ENCODE data around the gene MYO7B. TPM values are rescaled to one million over a fixed set of nuclear protein-coding genes. Genes with fewer than 3 reads are reported as not detected.

MYO7B gene
- total RNA-seq, 2 experiments from 2014 or later, result 3.3 TPM; not detected in 1

DNA sequence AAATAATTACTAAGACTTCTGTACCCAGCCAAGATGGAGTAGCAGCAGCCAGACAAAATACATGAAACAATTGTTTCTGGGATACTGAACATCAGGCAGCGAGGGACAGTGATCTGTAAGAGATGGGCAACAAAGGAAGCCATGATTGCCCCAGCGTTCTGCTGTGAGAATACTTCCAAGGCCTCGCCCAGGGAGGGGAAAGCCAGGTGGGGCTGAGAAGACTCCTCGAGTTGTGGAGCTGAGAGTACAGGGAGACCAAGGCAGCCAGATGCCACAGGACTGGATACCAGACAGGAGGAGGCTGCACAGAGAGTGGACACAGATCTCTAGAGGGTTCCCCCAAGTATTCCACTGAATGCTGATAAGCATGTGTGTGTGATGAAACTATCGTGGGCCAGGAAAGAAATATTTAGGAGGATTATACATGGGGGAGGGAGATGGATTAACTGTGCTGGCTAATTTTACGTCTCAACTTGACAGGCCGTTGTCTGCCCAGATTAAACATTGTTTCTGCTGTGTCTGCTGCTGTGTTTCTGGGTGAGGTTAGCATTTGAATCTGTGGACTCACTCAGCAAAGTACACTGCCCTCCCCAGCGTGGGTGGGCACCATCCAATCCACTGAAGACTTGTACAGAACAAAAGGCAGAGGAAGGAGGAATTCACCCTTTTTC, 150.1 kb downstream of the MYO7B start:
- H4K20me1 ChIP-seq (ENCODE audit: insufficient read depth, low read length), result no peaks in the 10 kb centered on the region
- TF ChIP-seq EZH2phosphoT487 (IDR thresholded peaks at IDR 0.05; ENCODE audit: borderline replicate concordance, low read depth, low read length), result no peak
- H3K36me3 ChIP-seq (ENCODE audit: insufficient read depth, low read length), result no peaks in the 10 kb centered on the region
- peaks cover 24% of the 10 kb centered on the region for H3K9me3 ChIP-seq (ENCODE audit: low read length)
- H3K9me2 ChIP-seq (ENCODE audit: insufficient read depth, low read length), result no peaks in the 10 kb centered on the region
- no peaks in the 10 kb centered on the region for H3K79me2 ChIP-seq (ENCODE audit: insufficient read depth, low read depth, low read length)
- no peak for DNase-seq (ENCODE audit: low spot score)
- no TSS peak for BruUV-seq (replicated peaks)
- no peak overlapping the region for H2AFZ ChIP-seq (ENCODE audit: low read length)
- H3K4me1 ChIP-seq (ENCODE audit: insufficient read depth, low read length, poor library complexity, severe bottlenecking), result no peaks in the 10 kb centered on the region
- POLR2A ChIA-PET, result no interaction called here
- no peak overlapping the region for H3K27ac ChIP-seq (ENCODE audit: low read depth, low read length, poor library complexity, severe bottlenecking)
- no peak overlapping the region for H3K4me3 ChIP-seq (ENCODE audit: low read depth, low read length, poor library complexity, severe bottlenecking)
- intact Hi-C loops (cut with micrococcal nuclease; ENCODE audit: unreplicated experiment), result no loop called here
- H3K4me2 ChIP-seq (ENCODE audit: low read length), result no peak overlapping the region
- CTCF ChIA-PET (ENCODE audit: unreplicated experiment), result no interaction called here

Other genes starting within 250 kb of the MYO7B start
- gene ERCC3, start 241.5 kb upstream of the MYO7B start, total RNA-seq (2014; rRNA removed; shearing (Covaris generic)), result 35.1 and 41.9 TPM in 2 replicates
- 58.3 and 58.4 TPM in 2 replicates for gene ERCC3, start 241.5 kb upstream of the MYO7B start, total RNA-seq (2022)
- 33.2 and 47.5 TPM in 2 replicates for gene MAP3K2, start 147.7 kb upstream of the MYO7B start, total RNA-seq (2014; rRNA removed; shearing (Covaris generic))
- gene MAP3K2, start 147.7 kb upstream of the MYO7B start, total RNA-seq (2022), result 52.5 and 55.9 TPM in 2 replicates
- 0.41 TPM in 1 of 2 replicates, not detected in the other for gene PROC, start 117.3 kb upstream of the MYO7B start, total RNA-seq (2014; rRNA removed; shearing (Covaris generic))
- gene PROC, start 117.3 kb upstream of the MYO7B start, total RNA-seq (2022), result 0.59 TPM in 1 of 2 replicates, not detected in the other
- 49.2 and 70.4 TPM in 2 replicates for gene IWS1, start 9.2 kb upstream of the MYO7B start, total RNA-seq (2014; rRNA removed; shearing (Covaris generic))
- 56.5 and 56.9 TPM in 2 replicates for gene IWS1, start 9.2 kb upstream of the MYO7B start, total RNA-seq (2022)
- 0.22 TPM in 1 of 2 replicates, not detected in the other for gene GPR17, start 110.5 kb downstream of the MYO7B start, total RNA-seq (2014; rRNA removed; shearing (Covaris generic))
- not detected in 2 replicates for gene GPR17, start 110.5 kb downstream of the MYO7B start, total RNA-seq (2022)
- 0.44 and 1.6 TPM in 2 replicates for gene LIMS2, start 139.8 kb downstream of the MYO7B start, total RNA-seq (2014; rRNA removed; shearing (Covaris generic))
- 24.4 and 24.9 TPM in 2 replicates for gene LIMS2, start 139.8 kb downstream of the MYO7B start, total RNA-seq (2022)
- 11.0 and 14.3 TPM in 2 replicates for gene SFT2D3, start 165.8 kb downstream of the MYO7B start, total RNA-seq (2014; rRNA removed; shearing (Covaris generic))
- 7.6 and 9.4 TPM in 2 replicates for gene SFT2D3, start 165.8 kb downstream of the MYO7B start, total RNA-seq (2022)